NCI-H2029 (cell line): Measurements from ENCODE around the gene CPNE2.
"Not testable (repeated sequence)": the region's sequence is repeated elsewhere in the genome, so short reads cannot be mapped to it uniquely, and the experiment has no call there.

Experiments
- DNase-seq: peaks from one replicate; lab custom pipeline; 2025; lab: John Stamatoyannopoulos, UW

CPNE2 gene

GRCh38 chr16:57069635-57070370, 22.6 kb upstream of the CPNE2 start:
- DNase-seq = no peak

GRCh38 chr16:57070424-57070823, 22.0 kb upstream of the CPNE2 start:
- no peak for DNase-seq

- not testable (repeated sequence) for DNase-seq
These were observed 21.2 kb upstream of the CPNE2 start for GRCh38 chr16:57071081-57071732.

GRCh38 chr16:57071831-57072582, 20.4 kb upstream of the CPNE2 start:
- DNase-seq = no peak

GRCh38 chr16:57072616-57073275, 19.6 kb upstream of the CPNE2 start:
- no peak for DNase-seq

- DNase-seq = no peak
These were observed 14.7 kb upstream of the CPNE2 start for GRCh38 chr16:57077714-57078113.

- DNase-seq = no peak
These were observed 10.6 kb upstream of the CPNE2 start for GRCh38 chr16:57081744-57082143.

- DNase-seq = no peak
These were observed 9.7 kb upstream of the CPNE2 start for GRCh38 chr16:57082664-57083063.

- no peak for DNase-seq
These were observed 8.8 kb upstream of the CPNE2 start for GRCh38 chr16:57083485-57084126.

GRCh38 chr16:57084257-57084770, 8.1 kb upstream of the CPNE2 start:
- peak; percentile 6 for DNase-seq

- no peak for DNase-seq
These were observed 7.4 kb upstream of the CPNE2 start for GRCh38 chr16:57084996-57085395.

GRCh38 chr16:57087003-57087402, 5.4 kb upstream of the CPNE2 start:
- DNase-seq = no peak

GRCh38 chr16:57089406-57089805, 3.0 kb upstream of the CPNE2 start:
- DNase-seq = no peak

GRCh38 chr16:57091200-57091974, 996 bp upstream of the CPNE2 start:
- no peak for DNase-seq

GRCh38 chr16:57092786-57093411, 516 bp downstream of the CPNE2 start:
- DNase-seq = no peak

- no peak for DNase-seq
These were observed 1.5 kb downstream of the CPNE2 start for GRCh38 chr16:57093666-57094564.

GRCh38 chr16:57094911-57095310, 2.5 kb downstream of the CPNE2 start:
- DNase-seq = no peak

GRCh38 chr16:57096192-57096591, 3.8 kb downstream of the CPNE2 start:
- DNase-seq = no peak

- no peak for DNase-seq
These were observed 4.4 kb downstream of the CPNE2 start for GRCh38 chr16:57096793-57097192.
